HG03045 (cell line): ENCODE results near the gene POLRMT.
"Not testable (repeated sequence)": the region's sequence is repeated elsewhere in the genome, so short reads cannot be mapped to it uniquely, and the experiment has no call there.

Source experiments
- ATAC-seq: cut with Tn5 transposase; IDR thresholded peaks from one replicate; pipeline ENCODE4 v1.9.1; 2021; ENCODE audit warnings: mild to moderate bottlenecking, moderate library complexity; ENCODE audit not compliant: unreplicated experiment

POLRMT gene

DNA sequence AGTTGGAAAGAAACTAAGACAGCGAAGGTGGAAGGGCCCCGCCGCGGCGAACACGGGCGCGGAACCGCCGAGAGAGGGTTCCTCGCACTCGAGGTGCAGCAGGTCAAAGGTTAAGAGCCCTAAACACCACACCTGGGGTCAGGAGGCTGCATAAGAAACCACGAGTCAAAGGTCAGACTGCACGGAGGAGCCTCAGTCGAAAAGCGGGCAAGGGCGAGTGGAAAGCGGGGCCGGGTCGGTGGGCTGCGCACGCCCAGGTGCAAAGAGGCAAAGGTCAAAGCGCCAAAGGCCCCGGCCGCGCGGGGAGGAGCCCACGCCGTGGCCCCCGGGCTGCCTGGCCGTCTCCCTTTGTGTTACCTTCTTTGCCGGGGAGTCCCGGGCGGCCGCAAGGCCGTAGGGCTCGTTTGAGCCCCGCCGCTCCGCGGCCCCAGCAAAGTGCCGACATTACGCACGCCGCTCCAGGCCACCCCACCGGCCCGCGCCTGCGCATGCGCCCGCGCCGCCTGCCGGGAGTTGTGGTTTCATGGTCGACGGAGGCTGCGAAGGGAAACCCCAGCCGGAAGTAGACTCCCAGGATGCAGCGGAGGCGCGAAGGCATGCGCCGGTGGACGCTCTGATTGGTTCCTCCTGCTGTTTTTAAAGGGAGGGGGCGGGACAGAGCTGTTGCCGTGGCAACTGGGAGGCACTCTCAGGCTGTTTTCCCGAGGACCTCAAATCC, at the start of gene POLRMT:
Gene POLRMT (minus strand): TSS at position 470 of the 718 bp plus-strand sequence. CDS start 25 bp downstream, at position 445.
- peak; percentile 81 for ATAC-seq

DNA sequence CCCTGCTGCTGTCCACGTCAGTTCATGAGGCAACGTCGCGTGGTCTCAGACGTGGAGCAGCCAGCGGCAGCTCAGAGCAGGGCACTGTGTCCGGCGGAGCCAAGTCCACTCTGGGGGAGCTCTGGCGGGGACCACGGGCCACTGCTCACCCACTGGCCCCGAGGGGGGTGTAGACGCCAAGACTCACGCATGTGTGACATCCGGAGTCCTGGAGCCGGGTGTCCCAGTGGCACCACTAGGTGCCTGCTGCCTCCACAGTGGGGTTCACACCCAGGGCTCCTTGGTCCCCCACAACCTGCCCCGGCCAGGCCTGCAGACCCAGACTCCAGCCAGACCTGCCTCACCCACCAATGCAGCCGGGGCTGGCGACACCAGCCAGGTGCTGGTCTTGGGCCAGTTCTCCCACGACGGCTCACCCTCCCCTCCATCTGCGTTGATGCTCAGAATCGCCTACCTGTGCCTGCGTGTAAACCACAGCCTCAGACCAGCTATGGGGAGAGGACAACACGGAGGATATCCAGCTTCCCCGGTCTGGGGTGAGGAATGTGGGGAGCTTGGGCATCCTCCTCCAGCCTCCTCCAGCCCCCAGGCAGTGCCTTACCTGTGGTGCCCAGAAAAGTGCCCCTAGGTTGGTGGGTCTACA, 49.5 kb upstream of the POLRMT start:
- ATAC-seq, result no peak

DNA sequence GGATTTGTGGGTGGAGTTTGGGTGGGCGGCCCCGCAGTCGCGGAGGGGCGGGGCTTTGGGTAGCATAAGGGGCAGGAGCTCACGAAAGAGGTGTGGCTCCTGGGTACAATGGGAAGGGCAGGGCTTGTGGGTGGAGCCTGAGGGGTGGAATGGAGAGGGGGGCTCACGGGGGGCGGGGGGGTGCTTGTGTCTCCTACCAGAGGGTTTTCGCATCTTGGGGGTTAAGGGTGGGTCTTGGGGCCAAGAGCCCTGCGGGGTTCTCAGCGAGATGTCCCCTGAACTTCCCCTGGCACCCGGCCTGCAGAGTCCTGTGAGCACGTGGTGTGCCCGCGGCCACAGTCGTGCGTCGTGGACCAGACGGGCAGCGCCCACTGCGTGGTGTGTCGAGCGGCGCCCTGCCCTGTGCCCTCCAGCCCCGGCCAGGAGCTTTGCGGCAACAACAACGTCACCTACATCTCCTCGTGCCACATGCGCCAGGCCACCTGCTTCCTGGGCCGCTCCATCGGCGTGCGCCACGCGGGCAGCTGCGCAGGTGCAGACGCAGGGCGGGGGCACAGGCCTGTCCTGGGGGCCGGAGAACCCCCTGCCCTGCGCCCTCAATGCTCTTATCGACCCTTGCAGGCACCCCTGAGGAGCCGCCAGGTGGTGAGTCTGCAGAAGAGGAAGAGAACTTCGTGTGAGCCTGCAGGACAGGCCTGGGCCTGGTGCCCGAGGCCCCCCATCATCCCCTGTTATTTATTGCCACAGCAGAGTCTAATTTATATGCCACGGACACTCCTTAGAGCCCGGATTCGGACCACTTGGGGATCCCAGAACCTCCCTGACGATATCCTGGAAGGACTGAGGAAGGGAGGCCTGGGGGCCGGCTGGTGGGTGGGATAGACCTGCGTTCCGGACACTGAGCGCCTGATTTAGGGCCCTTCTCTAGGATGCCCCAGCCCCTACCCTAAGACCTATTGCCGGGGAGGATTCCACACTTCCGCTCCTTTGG, 48.0 kb upstream of the POLRMT start:
- no peak for ATAC-seq

DNA sequence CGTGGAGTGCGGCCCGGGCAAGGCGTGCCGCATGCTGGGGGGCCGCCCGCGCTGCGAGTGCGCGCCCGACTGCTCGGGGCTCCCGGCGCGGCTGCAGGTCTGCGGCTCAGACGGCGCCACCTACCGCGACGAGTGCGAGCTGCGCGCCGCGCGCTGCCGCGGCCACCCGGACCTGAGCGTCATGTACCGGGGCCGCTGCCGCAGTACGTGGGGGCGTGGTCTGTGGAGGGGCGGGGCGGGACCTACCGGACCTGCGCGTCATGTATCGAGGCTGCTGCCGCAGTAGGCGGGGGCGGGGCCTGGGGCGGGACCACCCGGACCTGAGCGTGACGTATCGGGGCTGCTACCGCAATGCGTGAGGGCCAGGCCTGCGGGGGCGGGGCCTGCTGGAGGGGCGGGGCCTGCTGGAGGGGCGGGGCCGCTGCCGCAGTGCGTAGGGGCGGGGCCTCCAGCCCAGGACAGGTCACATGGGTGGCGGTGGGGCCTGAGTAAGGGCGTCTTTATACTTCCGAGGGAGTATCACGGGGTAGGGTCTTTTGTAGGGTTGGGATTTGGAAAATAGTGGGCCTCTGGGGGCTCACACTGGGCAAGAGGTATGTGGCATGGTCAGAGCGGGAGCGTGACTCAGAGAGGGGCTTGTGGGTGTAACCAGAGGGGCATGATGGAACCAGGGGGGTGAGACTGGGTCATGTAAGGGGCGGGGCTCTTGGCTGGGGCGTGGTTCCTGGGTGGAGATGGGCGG, 47.1 kb upstream of the POLRMT start:
- ATAC-seq, result peak; percentile 66

DNA sequence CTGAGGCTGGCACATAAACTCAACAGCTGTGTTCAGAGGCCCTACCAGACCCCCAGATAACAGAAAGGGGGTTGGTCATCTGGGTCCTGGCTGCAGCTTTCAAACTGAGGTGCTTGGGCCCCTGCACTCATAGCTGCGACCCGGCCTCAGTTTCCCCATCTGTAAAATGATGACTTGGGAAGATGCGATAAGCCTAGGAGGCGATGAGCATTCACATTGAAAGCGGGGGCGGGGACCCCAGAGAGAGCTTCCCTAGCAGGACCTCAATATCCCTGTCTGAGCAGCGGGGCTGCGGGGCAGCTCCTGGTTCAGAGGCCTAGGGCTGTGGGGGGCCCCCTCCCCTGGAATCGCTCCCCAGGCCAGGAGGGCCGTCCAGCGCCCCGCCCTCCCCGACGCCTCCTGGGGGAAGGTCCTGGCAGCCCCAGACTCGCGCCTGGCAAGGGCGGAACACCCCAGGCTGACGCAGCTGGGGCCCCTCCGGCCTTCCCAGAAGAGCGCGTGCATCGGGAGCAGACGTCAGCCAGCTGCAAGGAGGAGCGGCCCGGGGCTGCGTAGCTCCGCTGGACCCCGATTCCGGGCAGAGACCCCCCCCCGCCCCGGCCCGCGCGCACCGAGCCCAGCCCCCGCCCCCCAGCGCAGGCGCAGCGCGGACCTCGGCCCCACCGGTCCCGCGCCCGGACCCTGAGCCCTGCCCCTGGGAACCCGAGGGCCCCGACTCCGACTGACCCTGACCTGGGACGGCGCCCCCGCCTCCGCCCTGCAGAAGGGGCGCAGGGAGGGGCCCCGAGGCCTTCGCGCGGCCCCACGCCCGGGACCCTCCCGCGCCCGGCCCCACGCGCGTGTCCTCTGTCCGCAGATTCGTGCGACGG, 46.3 kb upstream of the POLRMT start:
- peak; percentile 16 for ATAC-seq

DNA sequence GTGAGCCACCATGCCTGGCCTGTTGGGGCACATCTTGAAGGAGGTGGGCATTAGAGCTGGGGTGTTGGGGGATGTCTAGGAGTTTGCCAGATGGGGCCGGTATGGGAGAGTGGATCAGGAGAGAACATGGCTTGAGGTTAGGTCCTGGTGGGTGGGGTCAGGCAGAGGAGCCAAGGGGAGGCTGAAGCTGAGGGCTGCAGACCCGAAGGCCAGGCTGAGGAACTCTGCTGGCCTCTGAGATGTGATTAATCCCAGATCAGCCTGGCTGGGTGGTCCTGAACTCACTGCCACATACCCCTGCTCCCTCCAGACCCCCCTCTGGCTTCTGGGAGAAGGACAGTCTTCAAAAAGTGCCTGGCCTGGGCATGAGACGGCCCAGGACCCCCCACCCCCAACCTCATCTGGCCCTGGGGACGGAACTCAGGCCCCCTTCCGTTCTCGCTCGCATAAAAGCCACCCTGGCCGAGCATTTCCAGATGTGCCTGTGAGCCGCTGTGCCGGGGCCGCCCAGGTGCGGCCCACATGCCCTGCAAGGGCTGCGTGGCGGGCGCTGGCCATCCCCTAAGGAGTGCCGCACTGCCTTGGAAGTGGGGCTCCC, 45.6 kb upstream of the POLRMT start:
- ATAC-seq, result no peak

DNA sequence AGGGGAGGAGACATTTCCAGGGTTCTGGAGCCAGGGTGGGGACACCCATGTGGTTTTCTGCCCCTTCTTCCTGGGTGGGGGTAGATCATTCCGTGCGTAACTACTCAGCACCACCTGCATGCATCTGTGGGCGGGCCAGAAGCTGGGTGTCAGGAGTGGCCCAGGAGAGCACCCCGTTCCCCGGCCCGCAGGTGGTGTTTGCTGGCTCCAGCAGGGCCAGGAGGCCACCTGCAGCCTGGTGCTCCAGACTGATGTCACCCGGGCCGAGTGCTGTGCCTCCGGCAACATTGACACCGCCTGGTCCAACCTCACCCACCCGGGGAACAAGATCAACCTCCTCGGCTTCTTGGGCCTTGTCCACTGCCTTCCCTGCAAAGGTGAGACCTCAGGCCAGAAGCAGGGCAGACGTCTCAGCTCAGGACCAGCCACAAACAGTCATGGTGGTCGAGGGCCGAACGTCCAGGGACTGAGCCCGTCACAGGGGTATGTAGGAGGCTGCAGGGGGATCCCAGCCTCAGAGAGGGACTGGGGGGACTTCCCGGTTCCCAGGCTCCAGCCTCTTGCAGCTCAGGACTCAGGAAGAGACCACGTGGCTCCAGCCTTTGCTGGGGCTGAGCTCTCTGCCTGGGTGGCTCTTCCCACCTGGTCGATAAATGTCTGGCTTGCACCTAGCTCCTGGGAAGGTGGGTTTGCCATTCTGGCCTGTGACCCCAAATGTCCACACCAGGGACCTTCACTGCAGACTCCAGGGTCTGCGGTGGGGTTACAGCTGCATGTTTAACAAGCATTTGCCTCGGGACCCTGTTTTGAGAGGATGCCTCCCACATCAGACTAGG, 44.5 kb upstream of the POLRMT start:
- no peak for ATAC-seq

DNA sequence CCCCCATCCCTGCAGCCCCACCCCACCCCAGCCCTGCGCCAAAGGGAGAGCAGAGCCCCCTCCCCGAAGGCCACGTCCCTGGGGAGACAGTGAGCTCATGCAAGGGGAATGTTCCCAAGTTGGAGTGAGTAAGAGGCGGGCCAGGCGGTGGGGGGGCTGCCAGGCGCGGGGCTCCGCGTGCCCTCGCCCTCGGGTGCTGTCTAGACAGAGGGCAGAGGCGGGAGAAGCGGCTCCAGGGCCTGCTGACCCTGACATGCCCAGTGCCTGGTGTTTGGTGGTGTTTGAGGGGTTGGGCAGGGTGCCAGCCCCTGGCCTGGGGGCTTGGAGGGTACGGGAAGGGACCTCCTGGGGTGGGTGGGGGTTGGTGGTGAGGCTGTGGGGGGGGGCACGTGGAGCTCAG, 43.9 kb upstream of the POLRMT start:
- no peak for ATAC-seq

DNA sequence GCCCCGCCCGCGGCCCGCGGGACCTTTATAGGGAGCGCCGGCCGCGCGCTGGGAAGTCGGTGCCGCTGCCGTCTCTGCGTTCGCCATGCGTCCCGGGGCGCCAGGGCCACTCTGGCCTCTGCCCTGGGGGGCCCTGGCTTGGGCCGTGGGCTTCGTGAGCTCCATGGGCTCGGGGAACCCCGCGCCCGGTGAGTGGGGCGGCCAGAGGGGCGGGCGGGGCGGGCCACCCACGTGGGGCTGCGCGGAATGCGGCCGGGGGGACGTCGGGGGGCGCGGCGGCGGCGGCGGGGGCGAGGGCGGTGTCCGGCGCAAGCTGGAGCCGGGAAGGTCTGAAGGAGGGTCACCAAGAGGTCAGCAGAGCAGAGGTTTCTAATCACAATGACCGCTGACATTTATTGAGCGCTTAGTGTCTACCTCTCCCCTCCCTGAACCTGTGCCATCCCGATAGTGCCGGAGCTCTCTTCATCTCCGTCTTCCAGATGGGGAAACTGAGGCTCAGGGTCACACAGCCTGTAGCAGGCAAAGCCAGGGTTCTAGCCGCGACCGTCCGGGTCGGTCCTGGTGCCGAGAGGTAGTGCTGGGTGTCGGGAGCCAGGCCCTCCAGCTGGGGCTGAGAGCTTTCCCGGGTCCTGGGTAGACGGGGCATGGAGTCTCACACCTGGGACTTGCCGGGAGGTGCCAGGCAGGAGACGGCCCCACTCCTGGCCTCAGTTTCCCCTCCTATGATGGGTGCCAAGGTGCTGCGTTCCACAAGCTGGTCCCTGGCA, 43.2 kb upstream of the POLRMT start, which contains the start of gene FSTL3:
Gene FSTL3 (plus strand): TSS at position 54 of the 767 bp plus-strand sequence. CDS start 32 bp downstream, at position 86.
- ATAC-seq, result no peak

DNA sequence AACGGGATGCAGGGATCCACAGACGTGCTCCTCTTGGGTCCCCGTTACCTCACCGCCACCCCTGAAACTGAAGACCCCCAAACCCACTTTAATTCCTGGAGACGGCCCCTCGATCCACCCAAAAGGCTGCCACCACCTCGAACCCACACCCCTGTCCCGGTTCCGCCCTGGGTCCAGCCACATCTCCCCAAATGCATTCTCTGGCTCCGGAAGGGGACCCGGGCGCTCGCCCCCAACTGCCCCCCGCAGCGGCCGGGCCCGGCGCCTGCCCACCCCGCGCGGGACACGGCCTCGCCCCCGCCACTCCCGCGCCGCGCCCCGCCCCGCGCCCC, 42.6 kb upstream of the POLRMT start:
- ATAC-seq, result no peak

DNA sequence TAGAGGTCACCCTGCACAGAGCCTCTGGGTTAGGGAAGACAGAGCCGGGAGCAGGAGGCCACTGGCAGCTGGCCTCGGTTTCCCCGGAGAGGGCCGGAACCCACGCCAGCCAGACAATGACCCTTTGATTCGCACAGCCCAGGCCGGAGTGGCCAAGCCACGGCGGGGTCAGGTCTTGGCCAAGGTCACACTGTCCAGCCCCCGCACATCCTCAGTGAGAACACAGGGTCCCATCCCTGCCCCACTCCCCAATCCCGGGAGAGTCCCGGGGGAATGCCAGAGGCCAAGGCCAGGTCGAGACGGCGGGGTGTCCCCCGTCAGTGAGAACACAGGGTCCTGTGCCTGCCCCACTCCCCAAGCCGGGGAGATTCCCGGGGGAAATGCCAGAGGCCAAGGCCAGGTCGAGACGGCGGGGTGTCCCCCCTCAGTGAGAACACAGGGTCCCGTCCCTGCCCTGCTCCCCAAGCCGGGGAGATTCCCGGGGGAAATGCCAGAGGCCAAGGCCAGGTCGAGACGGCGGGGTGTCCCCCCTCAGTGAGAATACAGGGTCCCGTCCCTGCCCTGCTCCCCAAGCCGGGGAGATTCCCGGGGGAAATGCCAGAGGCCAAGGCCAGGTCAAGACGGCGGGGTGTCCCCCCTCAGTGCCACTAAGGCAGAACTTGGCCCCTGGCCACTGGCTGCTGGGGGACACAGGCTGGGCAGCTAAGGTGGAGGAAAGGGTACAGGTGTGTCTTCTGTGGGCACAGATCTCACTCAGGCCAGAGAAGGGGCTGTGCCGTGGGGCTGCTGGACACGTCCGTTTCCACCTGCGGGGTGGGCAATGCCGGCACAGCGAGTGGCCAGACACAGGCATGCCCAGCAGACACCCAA, 41.2 kb upstream of the POLRMT start:
- ATAC-seq, result no peak

DNA sequence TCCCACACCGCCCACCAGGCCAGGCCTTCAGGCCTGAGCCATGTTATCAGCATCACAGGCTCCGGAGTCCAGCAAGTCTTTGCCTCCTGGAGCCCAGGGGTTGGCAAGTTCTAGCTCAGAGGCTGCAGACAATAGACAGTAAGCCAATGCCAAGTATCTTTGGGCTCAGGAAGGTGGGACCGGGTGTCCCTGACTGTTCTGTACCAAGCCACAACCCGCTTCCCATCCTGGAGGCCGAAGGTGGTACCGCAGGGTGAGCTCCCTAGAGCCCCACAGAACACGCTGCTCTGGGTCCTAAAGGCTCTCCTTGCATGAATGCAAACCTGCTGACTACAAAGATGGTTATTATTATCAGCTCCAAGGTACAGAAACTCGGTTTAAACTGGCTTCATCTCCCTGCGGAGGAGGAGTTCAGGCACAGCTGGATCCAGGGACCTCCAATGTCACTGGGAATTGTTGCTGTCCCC, 37.3 kb upstream of the POLRMT start:
- no peak for ATAC-seq

DNA sequence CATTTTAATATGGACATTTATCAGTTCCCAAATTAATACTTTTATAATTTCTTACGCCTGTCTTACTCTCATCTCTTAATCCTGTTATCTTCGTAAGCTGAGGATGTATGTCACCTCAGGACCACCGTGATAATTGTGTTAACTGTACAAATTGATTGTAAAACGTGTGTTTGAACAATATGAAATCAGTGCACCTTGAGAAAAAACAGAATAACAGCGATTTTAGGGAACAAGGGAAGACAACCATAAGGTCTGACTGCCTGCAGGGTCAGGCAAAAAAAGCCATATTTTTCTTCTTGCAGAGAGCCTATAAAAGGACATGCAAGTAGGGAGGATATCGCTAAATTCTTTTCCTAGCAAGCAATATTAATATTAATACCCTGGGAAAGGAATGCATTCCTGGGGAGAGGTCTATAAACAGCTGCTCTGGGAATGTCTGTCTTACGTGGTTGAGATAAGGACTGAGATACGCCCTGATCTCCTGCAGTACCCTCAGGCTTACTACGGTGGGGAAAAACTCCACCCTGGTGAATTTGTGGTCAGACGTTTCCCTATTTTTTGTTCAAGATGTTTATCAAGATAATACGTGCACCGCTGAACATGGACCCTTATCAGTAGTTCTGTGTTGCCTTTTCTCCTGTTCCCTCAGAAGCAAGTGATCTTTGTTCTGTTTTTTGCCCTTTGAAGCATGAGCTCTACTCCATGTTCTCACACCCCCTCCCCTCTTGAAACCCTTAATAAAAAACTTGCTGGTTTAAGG, 35.5 kb upstream of the POLRMT start:
- not testable (repeated sequence) for ATAC-seq

DNA sequence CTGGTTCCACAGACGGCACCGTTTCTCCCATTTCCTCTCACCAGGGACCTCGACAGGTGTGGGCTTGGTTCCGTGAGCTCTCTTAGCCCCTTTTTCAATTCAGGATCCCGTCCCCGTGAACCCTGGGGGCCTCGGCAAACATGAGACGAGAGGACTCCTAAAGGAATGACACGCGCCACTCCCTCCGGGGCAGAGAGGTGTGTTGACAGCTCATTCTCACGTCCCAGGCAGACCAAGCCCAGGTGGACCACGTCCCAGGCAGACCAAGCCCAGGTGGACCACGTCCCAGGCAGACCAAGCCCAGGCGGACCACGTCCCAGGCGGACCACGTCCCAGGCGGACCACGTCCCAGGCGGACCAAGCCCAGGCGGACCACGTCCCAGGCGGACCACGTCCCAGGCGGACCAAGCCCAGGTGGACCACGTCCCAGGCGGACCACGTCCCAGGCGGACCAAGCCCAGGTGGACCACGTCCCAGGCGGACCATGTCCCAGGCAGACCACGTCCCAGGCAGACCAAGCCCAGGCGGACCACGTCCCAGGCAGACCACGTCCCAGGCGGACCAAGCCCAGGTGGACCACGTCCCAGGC, 33.7 kb upstream of the POLRMT start:
- ATAC-seq, result not testable (repeated sequence)

DNA sequence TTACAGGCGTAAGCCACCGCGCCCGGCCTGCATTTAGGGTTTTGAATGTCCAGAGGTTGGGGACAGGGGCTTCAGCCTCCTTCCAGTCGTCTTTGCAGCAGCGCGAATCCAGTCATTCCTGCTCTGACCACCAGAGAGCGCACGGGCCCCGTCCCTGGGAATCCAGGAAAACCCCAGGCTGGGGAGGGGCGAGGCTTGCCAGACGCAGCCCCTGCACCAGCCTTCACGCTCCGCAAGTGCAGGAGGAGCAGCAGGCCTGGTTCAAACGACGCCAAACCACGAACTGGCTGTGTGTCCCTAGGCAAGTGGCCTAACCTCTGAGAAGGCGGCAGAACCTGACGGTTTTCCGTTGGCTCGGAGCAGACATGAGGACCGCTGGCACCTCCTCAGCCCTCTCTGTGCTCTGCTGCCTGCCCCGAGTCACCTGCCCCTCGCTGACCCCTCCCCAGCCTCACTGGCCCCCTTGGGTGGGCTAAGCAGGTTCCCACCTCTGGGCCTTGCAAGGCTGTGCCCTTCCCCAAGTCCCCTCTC, 31.6 kb upstream of the POLRMT start:
- ATAC-seq, result no peak
